Activated T-helper 1 cell treated with anti-CD3 and anti-CD28 coated beads, Interleukin-12 subunit alpha, Interleukin-12 subunit beta, Interleukin-2, Interleukin-4 antibody, amounts not matched to agents 30 ng/mL and 10 ng/mL and 1 ng/mL, durations not matched to agents 14 hours and 24 hours and 36 hours (primary cell): ENCODE data around the gene TNS1. TPM values are rescaled to one million over a fixed set of nuclear protein-coding genes. Genes with fewer than 3 reads are reported as not detected.
"Not testable (repeated sequence)": the region's sequence is repeated elsewhere in the genome, so short reads cannot be mapped to it uniquely, and the experiment has no call there.

ENCODE experiments used
- DNase-seq: peaks from one replicate; pipeline ENCODE4 v3.0.0; 2021; ENCODE audit warnings: low spot score
- H3K27ac Mint-ChIP-seq: one replicate; pipeline ENCODE4 v1.8.0; 2021; ENCODE audit warnings: mild to moderate bottlenecking, mixed read lengths
- H3K27me3 Mint-ChIP-seq: one replicate; pipeline ENCODE4 v1.8.0; 2022; ENCODE audit warnings: mild to moderate bottlenecking, moderate library complexity, mixed read lengths; ENCODE audit not compliant: insufficient read depth
- H3K36me3 Mint-ChIP-seq: one replicate; pipeline ENCODE4 v1.8.0; 2021; ENCODE audit warnings: low read depth, mixed read lengths
- H3K4me1 Mint-ChIP-seq: one replicate; pipeline ENCODE4 v1.8.0; 2021; ENCODE audit warnings: low read depth, mixed read lengths
- H3K4me3 Mint-ChIP-seq: one replicate; pipeline ENCODE4 v1.8.0; 2021; ENCODE audit warnings: mild to moderate bottlenecking, moderate library complexity, mixed read lengths
- H3K9me3 Mint-ChIP-seq: one replicate; pipeline ENCODE4 v1.8.0; 2021; ENCODE audit warnings: mixed read lengths
- intact Hi-C: fragments of 100-400 bp; cut with micrococcal nuclease; formaldehyde crosslinking; loops from one replicate; pipeline ENCODE4 v1.15.1; 2024
- total RNA-seq: library from RNA; stranded (reverse); gene quantifications from 2 replicates; pipeline ENCODE4 v1.2.3, GENCODE V29; 2022

The TNS1 gene
- total RNA-seq, 1 donor from 2014 or later: 0.41 TPM

DNA sequence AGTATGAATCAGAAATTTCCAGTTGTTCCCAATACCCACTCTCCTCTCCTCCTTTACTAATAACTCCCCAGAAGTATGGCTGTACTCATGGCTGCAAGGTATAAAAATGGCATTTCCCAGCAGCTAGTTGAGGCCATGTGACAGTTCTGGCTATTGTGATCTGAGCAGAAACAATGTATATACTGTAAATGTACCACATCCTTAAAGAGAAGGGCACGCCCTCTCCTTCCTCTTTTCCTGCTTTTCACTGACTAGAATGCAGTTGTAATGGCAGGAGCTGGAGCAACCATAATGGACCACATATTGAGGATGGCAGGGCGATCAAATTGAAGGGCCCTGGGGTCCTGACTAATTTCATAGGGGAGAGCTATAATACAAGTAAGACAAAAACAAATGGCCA lies 211.2 kb downstream of the TNS1 start:
- Mint-ChIP-seq H3K4me1 (peaks cover 26% of the 10 kb centered on the region), H3K27ac (no peak overlapping the region)

DNA sequence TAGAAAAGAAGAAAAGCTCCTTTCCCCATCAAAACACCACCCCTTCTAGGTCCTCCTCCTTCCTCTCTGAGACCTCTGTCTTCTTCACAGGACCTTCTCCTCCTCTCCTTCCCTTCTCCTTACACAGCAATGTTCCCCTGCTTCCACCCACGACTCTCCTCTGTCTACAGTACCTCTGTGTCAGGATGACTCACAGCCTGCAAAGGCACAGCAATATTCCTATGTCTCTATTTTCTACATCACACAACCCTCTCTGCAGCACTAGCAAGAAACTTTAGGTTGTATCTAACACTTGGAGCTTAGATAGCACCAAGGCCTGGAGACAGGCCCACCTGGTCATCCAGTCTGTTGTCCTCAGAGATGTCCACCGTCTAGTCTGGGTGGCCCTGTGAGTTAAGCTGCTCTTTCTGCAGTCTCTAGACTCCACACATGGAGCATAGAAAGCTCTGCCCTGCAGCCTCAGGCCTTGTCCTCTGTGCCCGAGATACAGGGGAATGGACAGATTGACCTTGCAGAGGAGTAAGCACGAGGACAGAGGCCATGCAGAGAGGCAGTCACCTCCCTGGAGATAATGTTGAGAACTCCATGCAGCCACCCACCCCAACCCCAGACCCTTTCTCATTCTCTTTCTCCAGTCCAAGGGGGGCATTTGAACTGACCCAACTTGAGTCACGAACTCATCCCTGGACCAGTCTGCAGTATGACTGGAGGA lies 212.0 kb downstream of the TNS1 start:
- peaks cover 26% of the 10 kb centered on the region for H3K4me1 Mint-ChIP-seq
- peaks cover 3% of the 10 kb centered on the region for H3K9me3 Mint-ChIP-seq
- H3K36me3 Mint-ChIP-seq: no peaks in the 10 kb centered on the region
- H3K4me3 Mint-ChIP-seq: peak overlapping the region; percentile 66
- intact Hi-C loops: no loop called here
- no peak for DNase-seq
- peak overlapping the region; percentile 38 for H3K27ac Mint-ChIP-seq
- no peaks in the 10 kb centered on the region for H3K27me3 Mint-ChIP-seq

More for the DNA sequence above, 211.2 kb downstream of the TNS1 start:
- H3K27me3 Mint-ChIP-seq: no peaks in the 10 kb centered on the region
- no peak overlapping the region for H3K4me3 Mint-ChIP-seq
- peaks cover 3% of the 10 kb centered on the region for H3K9me3 Mint-ChIP-seq
- H3K36me3 Mint-ChIP-seq: no peaks in the 10 kb centered on the region
- intact Hi-C loops: no loop called here
- DNase-seq: no peak

GRCh38 chr2:217790195-217790594 lies 212.6 kb downstream of the TNS1 start:
- Mint-ChIP-seq H3K4me1 (peaks cover 30% of the 10 kb centered on the region), H3K4me3 (peak overlapping the region; percentile 66), H3K36me3 (no peaks in the 10 kb centered on the region), H3K27me3 (no peaks in the 10 kb centered on the region), H3K27ac (peak overlapping the region; percentile 25), H3K9me3 (peaks cover 3% of the 10 kb centered on the region)
- no peak for DNase-seq
- intact Hi-C loops: no loop called here

- Mint-ChIP-seq H3K4me3 (peak overlapping the region; percentile 81), H3K27me3 (no peaks in the 10 kb centered on the region), H3K27ac (peak overlapping the region; percentile 73), H3K36me3 (no peaks in the 10 kb centered on the region), H3K9me3 (peaks cover 3% of the 10 kb centered on the region), H3K4me1 (peaks cover 31% of the 10 kb centered on the region)
- DNase-seq: no peak
- intact Hi-C loops: loop anchor here (1.0 kb wide), 4 partner anchors 97 to 279 kb away; no protein-coding TSS in a partner anchor
Measured at GRCh38 chr2:217789736-217790181, 213.0 kb downstream of the TNS1 start.

DNA sequence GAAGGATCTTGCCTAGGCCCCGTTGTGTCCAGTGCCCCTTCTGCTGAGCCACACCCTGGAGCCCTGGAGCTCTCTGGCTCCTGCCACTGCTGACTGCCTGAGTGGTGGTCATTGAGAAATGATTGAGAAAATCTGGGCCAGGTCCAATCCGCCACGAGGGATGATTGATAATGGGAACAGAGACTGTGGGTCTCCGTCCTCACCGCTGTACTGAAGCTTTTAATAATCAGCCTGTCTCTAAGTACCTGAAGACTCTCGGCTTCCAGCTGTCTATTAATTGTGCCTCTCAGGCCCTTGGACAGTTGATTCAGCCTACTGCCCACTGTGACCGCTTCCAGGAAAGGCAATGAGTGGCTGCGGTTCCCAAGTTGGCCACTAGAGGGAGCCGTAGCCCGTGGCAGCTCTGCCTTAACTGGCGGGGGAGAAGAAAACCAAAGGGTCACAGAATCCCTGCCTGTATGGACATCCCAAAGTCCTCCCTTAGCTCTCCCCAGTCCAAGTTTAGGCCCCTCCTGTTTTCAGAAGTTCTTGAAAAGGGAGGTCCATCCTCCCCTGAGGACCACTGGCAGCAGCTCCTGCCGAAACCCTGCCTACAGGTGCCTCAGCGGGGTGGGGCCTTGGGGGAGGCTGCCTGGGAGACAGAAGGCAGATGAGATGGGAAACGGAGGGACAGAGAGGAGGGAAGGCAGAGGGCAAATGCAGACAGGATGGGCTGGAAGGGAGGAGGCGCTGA lies 213.6 kb downstream of the TNS1 start:
- Mint-ChIP-seq H3K27ac (peak overlapping the region; percentile 73), H3K36me3 (no peaks in the 10 kb centered on the region)

DNA sequence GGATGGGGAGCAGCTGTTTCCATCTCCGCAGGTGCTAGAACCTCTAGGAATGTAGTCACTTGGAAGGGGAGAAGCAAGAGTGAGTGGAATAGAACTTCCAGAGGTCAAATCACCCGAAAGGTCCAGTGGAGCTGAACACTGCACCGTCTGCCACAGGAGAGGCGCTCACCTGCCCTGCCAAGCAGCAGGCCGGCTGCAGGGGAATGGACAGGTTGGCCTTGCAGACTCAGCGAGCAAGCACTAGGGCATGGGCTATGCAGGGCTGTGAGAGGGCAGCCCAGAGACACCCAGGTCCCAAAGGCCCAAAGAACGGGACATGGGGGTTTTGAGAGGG lies 214.2 kb downstream of the TNS1 start:
- Mint-ChIP-seq H3K9me3 (peaks cover 3% of the 10 kb centered on the region), H3K27ac (no peak overlapping the region), H3K4me3 (no peak overlapping the region), H3K4me1 (peaks cover 31% of the 10 kb centered on the region), H3K36me3 (no peaks in the 10 kb centered on the region), H3K27me3 (no peaks in the 10 kb centered on the region)
- intact Hi-C loops: loop anchor here (1.0 kb wide), 4 partner anchors 98 to 280 kb away; no protein-coding TSS in a partner anchor
- DNase-seq: no peak

More for the DNA sequence above, 213.6 kb downstream of the TNS1 start:
- Mint-ChIP-seq H3K4me3 (peak overlapping the region; percentile 81), H3K4me1 (peaks cover 31% of the 10 kb centered on the region), H3K9me3 (peaks cover 3% of the 10 kb centered on the region), H3K27me3 (no peaks in the 10 kb centered on the region)
- intact Hi-C loops: loop anchor here (1.0 kb wide), 4 partner anchors 97 to 279 kb away; no protein-coding TSS in a partner anchor
- DNase-seq: peak; percentile 62

- H3K36me3 Mint-ChIP-seq: no peaks in the 10 kb centered on the region
- H3K9me3 Mint-ChIP-seq: peaks cover 9% of the 10 kb centered on the region
- DNase-seq: no peak
- H3K4me1 Mint-ChIP-seq: peaks cover 31% of the 10 kb centered on the region
- intact Hi-C loops: no loop called here
- H3K4me3 Mint-ChIP-seq: no peak overlapping the region
- no peaks in the 10 kb centered on the region for H3K27me3 Mint-ChIP-seq
- H3K27ac Mint-ChIP-seq: no peak overlapping the region
Measured at GRCh38 chr2:217787160-217787877, 215.5 kb downstream of the TNS1 start.

DNA sequence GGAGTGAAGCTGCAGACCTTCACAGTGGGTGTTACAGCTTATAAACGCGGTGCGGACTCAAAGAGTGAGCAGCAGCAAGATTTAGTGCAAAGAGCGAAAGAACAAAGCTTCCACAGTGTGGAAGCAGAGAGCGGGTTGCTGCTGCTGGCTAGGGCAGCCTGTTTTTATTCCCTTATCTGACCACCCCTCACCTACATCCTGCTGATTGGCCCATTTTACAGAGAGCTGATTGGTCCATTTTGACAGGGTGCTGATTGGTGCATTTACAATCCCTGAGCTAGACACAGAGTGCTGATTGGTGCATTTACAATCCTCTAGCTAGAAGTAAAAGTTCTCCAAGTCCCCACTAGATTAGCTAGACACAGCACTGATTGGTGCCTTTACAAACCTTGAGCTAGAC lies 216.2 kb downstream of the TNS1 start:
- H3K27ac Mint-ChIP-seq, H3K4me3 Mint-ChIP-seq, H3K27me3 Mint-ChIP-seq, H3K9me3 Mint-ChIP-seq, H3K36me3 Mint-ChIP-seq, intact Hi-C loops, DNase-seq: not testable (repeated sequence)
- H3K4me1 Mint-ChIP-seq: peaks cover 28% of the 10 kb centered on the region

DNA sequence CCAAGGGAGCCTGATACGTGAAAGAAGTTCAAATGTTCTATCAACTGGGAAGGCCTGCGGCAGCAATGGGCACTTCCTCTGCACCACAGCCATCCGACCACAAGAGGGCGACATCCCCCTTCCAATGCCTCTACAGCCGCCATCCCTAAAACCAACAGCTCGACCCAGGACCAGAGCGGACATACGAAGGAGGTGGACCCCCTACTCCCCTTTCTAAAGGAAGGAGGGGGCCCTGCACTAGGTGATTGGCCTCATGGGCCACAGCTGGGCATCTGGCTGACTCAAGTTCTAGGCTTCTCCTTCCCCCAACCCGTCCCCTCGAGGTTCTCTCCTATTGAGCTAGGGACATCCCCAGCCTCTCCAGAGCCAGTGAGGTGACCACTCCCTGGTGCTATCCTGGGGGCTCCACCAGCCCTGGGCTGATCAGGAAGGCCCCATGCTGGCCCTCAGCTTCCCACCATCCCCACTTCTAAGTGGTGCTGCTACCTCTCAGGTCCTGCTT lies 217.2 kb downstream of the TNS1 start:
- Mint-ChIP-seq H3K36me3 (peaks cover 2% of the 10 kb centered on the region), H3K4me3 (no peak overlapping the region), H3K27me3 (peaks cover 4% of the 10 kb centered on the region), H3K4me1 (peaks cover 19% of the 10 kb centered on the region), H3K9me3 (peaks cover 6% of the 10 kb centered on the region), H3K27ac (no peak overlapping the region)
- peak; percentile 57 for DNase-seq
- intact Hi-C loops: loop anchor here (1.0 kb wide), 5 partner anchors 101 to 283 kb away; no protein-coding TSS in a partner anchor

- Mint-ChIP-seq H3K9me3 (peaks cover 6% of the 10 kb centered on the region), H3K27me3 (peaks cover 4% of the 10 kb centered on the region), H3K36me3 (peaks cover 2% of the 10 kb centered on the region), H3K4me3 (no peak overlapping the region), H3K27ac (no peak overlapping the region), H3K4me1 (peaks cover 14% of the 10 kb centered on the region)
- no peak for DNase-seq
- intact Hi-C loops: loop anchor here (1.0 kb wide), 5 partner anchors 101 to 283 kb away; no protein-coding TSS in a partner anchor
Measured at GRCh38 chr2:217784996-217785543, 217.7 kb downstream of the TNS1 start.

DNA sequence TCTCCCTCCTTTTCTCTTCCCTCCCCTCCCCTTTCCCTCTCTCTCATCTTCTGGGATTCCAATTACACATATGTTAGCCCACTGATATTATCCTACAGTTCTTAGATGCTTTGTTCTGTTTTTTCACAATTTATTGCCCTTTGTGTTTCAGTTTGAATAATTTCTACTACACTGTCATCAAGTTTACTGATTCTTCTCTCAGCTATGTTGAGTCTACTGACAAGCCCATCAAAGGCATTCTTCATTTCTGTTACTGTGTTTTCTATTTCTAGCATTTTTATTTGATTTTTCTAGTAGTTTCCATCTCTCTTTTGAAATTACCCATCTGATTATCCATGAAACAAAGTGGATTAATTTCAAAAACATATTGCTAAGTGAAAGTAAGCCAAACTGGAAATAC lies 219.6 kb downstream of the TNS1 start:
- H3K4me1 Mint-ChIP-seq: peaks cover 5% of the 10 kb centered on the region
- no peak overlapping the region for H3K4me3 Mint-ChIP-seq
- H3K36me3 Mint-ChIP-seq: peaks cover 2% of the 10 kb centered on the region
- no peak overlapping the region for H3K27ac Mint-ChIP-seq
- DNase-seq: no peak
- H3K9me3 Mint-ChIP-seq: peaks cover 6% of the 10 kb centered on the region
- intact Hi-C loops: no loop called here
- H3K27me3 Mint-ChIP-seq: peaks cover 4% of the 10 kb centered on the region

DNA sequence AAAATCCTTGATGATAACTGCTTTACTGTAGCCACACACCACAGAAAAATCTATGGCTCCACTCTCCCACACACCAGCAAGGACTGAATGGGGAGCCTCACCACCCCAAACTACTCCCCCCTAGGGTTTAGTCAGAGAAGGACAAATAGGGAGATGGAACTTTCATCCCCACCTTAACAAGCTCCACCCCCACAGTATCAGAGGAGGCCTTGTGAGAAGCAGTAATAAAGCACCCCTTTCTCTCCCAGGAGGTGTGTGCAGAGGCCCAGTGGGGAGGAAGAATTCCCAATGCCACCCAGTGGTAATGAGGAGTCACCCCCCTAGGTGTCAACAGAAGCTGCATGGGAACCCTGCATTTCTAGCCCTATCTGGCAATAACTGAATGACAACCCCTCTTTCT lies 224.9 kb downstream of the TNS1 start:
- Mint-ChIP-seq H3K4me1 (no peaks in the 10 kb centered on the region), H3K9me3 (peaks cover under 1% of the 10 kb centered on the region), H3K27ac (no peak overlapping the region), H3K4me3 (no peak overlapping the region), H3K27me3 (peaks cover 11% of the 10 kb centered on the region), H3K36me3 (peaks cover 2% of the 10 kb centered on the region)
- no peak for DNase-seq
- intact Hi-C loops: no loop called here
